ENCODE results near the gene SLC36A3. TPM values are rescaled to one million over a fixed set of nuclear protein-coding genes. Genes with fewer than 3 reads are reported as not detected.

The SLC36A3 gene
- total and polyA plus RNA-seq, 2 of the 8 experiments (the other 6 are each of a cell fraction or from before 2014, with no cell fraction given): not detected

DNA sequence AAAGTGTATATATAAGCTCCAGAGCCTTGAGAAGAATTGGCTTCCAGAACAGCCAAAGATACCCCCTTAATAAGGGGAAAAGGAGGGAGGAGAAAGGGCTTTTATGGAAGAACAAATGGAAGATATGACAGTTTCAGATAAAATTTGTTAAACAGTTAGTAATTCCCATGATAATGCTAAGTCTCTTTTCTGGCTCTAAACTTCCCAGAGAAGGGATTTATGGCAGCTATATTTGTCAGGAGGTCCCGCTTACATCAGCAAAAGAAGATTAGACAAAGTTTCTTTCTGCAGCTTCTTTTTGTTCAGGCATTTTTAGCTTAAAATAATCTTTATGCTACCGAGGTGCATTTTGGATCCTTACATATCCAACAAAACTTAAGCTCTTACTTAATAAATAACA lies 14.3 kb upstream of the SLC36A3 start:
- Histone ChIP-seq H3K4me2 (ENCODE audit: insufficient read depth in 1 of 2, low read depth in 2 of 2, low read length in 2 of 2) (no peak overlapping the region), H2BK12ac (ENCODE audit: low read depth, low read length) (no peak overlapping the region), H4K8ac (ENCODE audit: extremely low read depth, insufficient read depth, low read length) (no peak overlapping the region), H3K9me3 (ENCODE audit: insufficient read depth in 2 of 2, low read depth in 1 of 2, low read length in 1 of 2) (no peaks in the 10 kb centered on the region), H2AFZ (ENCODE audit: low read length) (no peak overlapping the region), H2BK15ac (ENCODE audit: low read length) (no peak overlapping the region), H3K36me3 (ENCODE audit: control insufficient read depth in 2 of 4, insufficient read depth in 4 of 4, low read length in 3 of 4) (no peaks in the 10 kb centered on the region), H4K20me1 (replicated peaks in 1 of 2; ENCODE audit: control insufficient read depth in 1 of 2, insufficient read depth in 2 of 2, low read length in 2 of 2) (no peaks in the 10 kb centered on the region), H4K91ac (replicated peaks; ENCODE audit: insufficient read length, low read length) (no peak overlapping the region), H2AK5ac (ENCODE audit: low read depth, low read length) (no peak overlapping the region), H3K56ac (replicated peaks; ENCODE audit: insufficient read length, low read depth, low read length) (no peak overlapping the region), H3K27me3 (replicated peaks in 1 of 4; ENCODE audit: control insufficient read depth in 3 of 4, extremely low read depth in 1 of 4, insufficient read depth in 3 of 4, low read length in 3 of 4) (no peaks in the 10 kb centered on the region; a peak in 1 of 7 replicates), H3K4me3 (ENCODE audit: extremely low read depth in 1 of 4, insufficient read depth in 2 of 4, low read depth in 3 of 4, low read length in 4 of 4) (no peak overlapping the region), H2BK5ac (ENCODE audit: low read depth, low read length) (no peak overlapping the region), H3K27ac (ENCODE audit: low read depth, low read length) (no peak overlapping the region), H3K23ac (ENCODE audit: insufficient read length) (no peak overlapping the region), H3K14ac (ENCODE audit: insufficient read length) (no peak overlapping the region), H3K23me2 (ENCODE audit: low read depth, low read length) (no peaks in the 10 kb centered on the region), H2BK20ac (ENCODE audit: low read length) (no peak overlapping the region), H3K18ac (ENCODE audit: extremely low read depth, low read length) (no peak overlapping the region), H3K79me1 (ENCODE audit: low read depth, low read length) (no peaks in the 10 kb centered on the region), H3K79me2 (ENCODE audit: control insufficient read depth in 1 of 2, insufficient read depth in 2 of 2, low read length in 2 of 2) (no peaks in the 10 kb centered on the region), H2BK120ac (replicated peaks; ENCODE audit: low read depth, low read length) (no peak overlapping the region), H3K4ac (replicated peaks; ENCODE audit: insufficient read length, low read depth, low read length) (no peak overlapping the region), H4K5ac (ENCODE audit: insufficient read length, low read depth, low read length) (no peak overlapping the region), H3K9ac (replicated peaks in 1 of 4; ENCODE audit: extremely low read depth in 1 of 4, low read depth in 3 of 4, low read length in 3 of 4) (no peak overlapping the region), H3K4me1 (replicated peaks in 1 of 4; ENCODE audit: control insufficient read depth in 3 of 4, insufficient read depth in 4 of 4, low read length in 3 of 4) (peaks cover 0 to 2% (median 1%) of the 10 kb centered on the region in 4 experiments; a peak in 3 of 7 replicates)
- 76% methylated on average over 2 of the region's 2 CpGs; no CpG with 5 or more reads in 1 of the 2 experiments for WGBS, 2 experiments (ENCODE audit: extremely low coverage in 1 of 2, insufficient coverage in 1 of 2, insufficient read length in 1 of 2, insufficient replicate concordance in 2 of 2, low coverage in 1 of 2, low lambda C conversion rate in 2 of 2, missing lambda C conversion rate in 1 of 2)
- CTCF ChIA-PET (ENCODE audit: partially characterized antibody): interaction anchor here (0.6 to 4.8 kb wide), 9 partner anchors 10 to 146 kb away, joined by 3 to 45 read pairs (median 4); partner anchors contain the start of gene SLC36A3
- DNase-seq (ENCODE audit: low read depth in 1 of 2, low spot score in 2 of 2) (no peak), FAIRE-seq (no peak)
- POLR2A ChIA-PET (ENCODE audit: partially characterized antibody): no interaction called here
- no peak for TF ChIP-seq KDM4A (IDR thresholded peaks at IDR 0.05; ENCODE audit: low read depth, low read length, severe bottlenecking)
- no peak for TF ChIP-seq CEBPB (IDR thresholded peaks at IDR 0.05; ENCODE audit: low read depth, low read length)
- TF ChIP-seq, protein P1, sequence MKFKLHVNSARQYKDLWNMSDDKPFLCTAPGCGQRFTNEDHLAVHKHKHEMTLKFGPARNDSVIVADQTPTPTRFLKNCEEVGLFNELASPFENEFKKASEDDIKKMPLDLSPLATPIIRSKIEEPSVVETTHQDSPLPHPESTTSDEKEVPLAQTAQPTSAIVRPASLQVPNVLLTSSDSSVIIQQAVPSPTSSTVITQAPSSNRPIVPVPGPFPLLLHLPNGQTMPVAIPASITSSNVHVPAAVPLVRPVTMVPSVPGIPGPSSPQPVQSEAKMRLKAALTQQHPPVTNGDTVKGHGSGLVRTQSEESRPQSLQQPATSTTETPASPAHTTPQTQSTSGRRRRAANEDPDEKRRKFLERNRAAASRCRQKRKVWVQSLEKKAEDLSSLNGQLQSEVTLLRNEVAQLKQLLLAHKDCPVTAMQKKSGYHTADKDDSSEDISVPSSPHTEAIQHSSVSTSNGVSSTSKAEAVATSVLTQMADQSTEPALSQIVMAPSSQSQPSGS (IDR thresholded peaks at IDR 0.05; ENCODE audit: low read length): no peak
- TF ChIP-seq RXRA (IDR thresholded peaks at IDR 0.05; ENCODE audit: insufficient read depth, low read depth, low read length): no peak
- TF ChIP-seq HDAC6 (IDR thresholded peaks at IDR 0.05; ENCODE audit: low read depth, low read length): no peak
- no peak for TF ChIP-seq EZH2 (IDR thresholded peaks at IDR 0.05; ENCODE audit: low read depth, low read length, severe bottlenecking)
- no peak for TF ChIP-seq TBP (IDR thresholded peaks at IDR 0.05; ENCODE audit: low read depth, low read length)
- no peak for TF ChIP-seq CHD1 (IDR thresholded peaks at IDR 0.05; ENCODE audit: low read depth, low read length)
- no peak for TF ChIP-seq RNF2 (IDR thresholded peaks at IDR 0.05; ENCODE audit: borderline replicate concordance, low read depth, low read length, missing control alignments, poor library complexity, severe bottlenecking)
- TF ChIP-seq BCL11A (IDR thresholded peaks at IDR 0.05; ENCODE audit: low read depth in 2 of 2, low read length in 2 of 2): no peak
- TF ChIP-seq GABPA (IDR thresholded peaks at IDR 0.05; ENCODE audit: borderline replicate concordance, insufficient read depth, low read length): no peak
- TF ChIP-seq JUND (IDR thresholded peaks at IDR 0.05; ENCODE audit: low read length): no peak
- no peak for TF ChIP-seq SIRT6 (IDR thresholded peaks at IDR 0.05; ENCODE audit: low read length)

All from H1 (cell line).